Heart right ventricle (tissue), 16 donors: ENCODE results near the gene AXIN1. TPM values are rescaled to one million over a fixed set of nuclear protein-coding genes. Genes with fewer than 3 reads are reported as not detected.

Experiments
- ATAC-seq, 8 donors: fragments of 200-7000 bp; cut with Tn5 transposase; one replicate each; pipeline ENCODE4 v1.9.1; 2020; ENCODE audit warnings: mild to moderate bottlenecking in 8 of 8, moderate library complexity in 8 of 8, moderate number of reproducible peaks in 1 of 8
- DNase-seq, 2 donors: peaks; one replicate each; pipeline ENCODE4 v3.0.0-alpha.2; 2020
- H3K27ac ChIP-seq, 10 donors: fragments of 200-600 bp; sonication (generic) in 2 of 10; one replicate each; pipeline versions ENCODE4 v1.5.0 to v1.8.0; 2020 to 2022; ENCODE audit warnings: mild to moderate bottlenecking in 3 of 10
- H3K27me3 ChIP-seq, 7 donors: fragments of 200-600 bp; one replicate each; pipeline ENCODE4 v1.8.0; 2021 to 2022; ENCODE audit warnings: mild to moderate bottlenecking in 2 of 7
- H3K36me3 ChIP-seq, 9 donors: fragments of 200-600 bp; sonication (generic) in 1 of 9; one replicate each; pipeline versions ENCODE4 v1.5.0 to v1.8.0; 2020 to 2022; ENCODE audit warnings: mild to moderate bottlenecking in 2 of 9
- H3K4me1 ChIP-seq, 9 donors: fragments of 200-600 bp; sonication (generic) in 1 of 9; one replicate each; pipeline versions ENCODE4 v1.5.0 to v1.8.0; 2020 to 2022; ENCODE audit warnings: mild to moderate bottlenecking in 4 of 9
- H3K4me3 ChIP-seq, 10 donors: fragments of 200-600 bp; sonication (generic) in 2 of 10; one replicate each; pipeline versions ENCODE4 v1.5.0 to v1.8.0; 2020 to 2022; ENCODE audit warnings: mild to moderate bottlenecking in 7 of 10, moderate library complexity in 2 of 10
- H3K9me3 ChIP-seq, 11 donors: fragments of 200-600 bp in 10 of 11; sonication (generic) in 2 of 11; one replicate each; pipeline versions ENCODE4 v1.5.0 to v1.8.0; 2013 to 2022; ENCODE audit warnings: mild to moderate bottlenecking in 2 of 11, control low read depth in 1 of 11, moderate library complexity in 1 of 11
- WGBS, 2 donors: extraction: QIAGEN DNeasy Blood & Tissue Kit; methylation state at CpG; one replicate each; pipeline ENCODE4 v1.1.7; 2013; ENCODE audit warnings: inconsistent platforms in 1 of 2; 5-methylcytosine and 5-hydroxymethylcytosine counted together
- intact Hi-C, 10 donors: fragments of 100-400 bp; cut with DNase I; formaldehyde crosslinking; loops; one replicate each; pipeline versions ENCODE4 v1.11.1 to v1.14.2; 2022
- polyA plus RNA-seq, 2 donors: library from polyadenylated mRNA; stranded (reverse); fragments of 200-250 nt; gene quantifications; one replicate each; pipeline ENCODE4 v1.2.3, GENCODE V29; 2013
- total RNA-seq, 10 donors: library from RNA; stranded (reverse); fragmentation: NEBNext Ultra II Directional in 3 of 10; extraction: Animal tissue kit (Norgen Biotek cat#: 25700) in 3 of 10; gene quantifications; one replicate each; pipeline versions ENCODE4 v1.2.1 to v1.2.4, GENCODE V29; 2021 to 2023
- TF ChIP-seq, protein P1 (sequence below), 9 donors: fragments of 200-600 bp; sonication (generic) in 2 of 9; IDR thresholded peaks; one replicate each; pipeline versions ENCODE4 v1.5.0 to v1.8.0; 2021 to 2022; ENCODE audit warnings: antibody characterized with exemption in 9 of 9, mild to moderate bottlenecking in 5 of 9, moderate library complexity in 1 of 9
- donor health status: Arrhythmogenic right ventricular cardiomyopathy.
- donor health status: ischemic (EF 13 %, LVEDD 7.1; RV severe dilation, severe dysfunction).
- donor health status: healthy with polysubstance abuse.
- donor health status: DM: no; HTN: yes; CAD: no.
- donor health status: DM: no; HTN: no; CAD: no.
- donor health status: ischemic (EF 25% LVEDD 6.9; RV normal size, moderate dysfunction).
- donor health status: ischemic (EF 25% LVEDD 5.7; RV mildly dilated, moderate dysfunction).
- donor health status: healthy.
- donor health status: DM: yes; HTN: yes; CAD: no.
- donor health status: Ischemic cardiomyopathy.
- donor health status: ischemic (EF 35%, LVEDD 5.7; RV mildly dilated, moderate dysfunction).
- donor health status: nonischemic (EF 11% LVEDD 7.7; RV severe dilation, severe dysfunction).
- donor health status: DM: yes; HTN: yes; CAD: no.
- donor health status: PGD.
- donor health status: ischemic (EF 29% LVEDD 5.4; RV normal size, mild dysfunction).
- donor health status: nonischemic (EF 23%, LVEDD 6.1; RV moderate dilation, normal function).

Gene AXIN1
- total and polyA plus RNA-seq, 12 donors = 7.7 to 16.1 (median 9.5) TPM

DNA sequence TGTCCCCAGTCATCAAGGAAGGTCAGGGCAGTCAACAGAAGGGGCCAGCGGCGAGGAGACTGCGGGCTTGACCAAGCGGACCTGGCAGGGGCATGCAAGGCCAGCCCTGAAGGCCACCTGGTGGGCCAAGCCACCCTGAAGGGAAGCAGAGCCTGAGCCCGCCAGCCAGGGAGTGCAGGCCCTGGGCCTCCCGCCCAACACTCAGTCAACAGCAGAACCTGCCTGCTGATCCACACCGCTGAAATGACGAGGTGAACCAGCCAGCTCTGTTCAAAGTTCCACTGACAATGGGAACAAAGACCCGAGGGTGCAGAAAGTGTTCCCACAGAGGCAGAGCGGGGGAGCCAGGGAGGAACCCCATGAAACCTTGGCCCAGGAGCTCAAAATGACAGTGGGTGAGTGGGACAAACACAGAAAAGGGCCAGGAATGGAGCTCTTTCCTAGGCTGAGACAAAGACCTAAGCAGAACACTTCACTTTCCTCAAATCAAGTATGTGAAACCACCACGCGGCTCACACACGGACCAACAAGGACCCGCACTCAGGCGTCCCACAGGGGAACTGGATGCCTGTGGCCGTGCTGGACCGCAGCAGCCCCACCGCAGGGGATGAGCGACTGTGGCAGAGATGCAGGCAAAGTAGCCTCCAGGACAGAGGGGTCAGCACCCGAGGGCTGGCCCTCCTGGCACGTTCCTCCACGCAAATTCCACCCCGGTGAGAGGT lies 12.0 kb downstream of the AXIN1 start:
- no peak for DNase-seq
- TF ChIP-seq, protein P1, sequence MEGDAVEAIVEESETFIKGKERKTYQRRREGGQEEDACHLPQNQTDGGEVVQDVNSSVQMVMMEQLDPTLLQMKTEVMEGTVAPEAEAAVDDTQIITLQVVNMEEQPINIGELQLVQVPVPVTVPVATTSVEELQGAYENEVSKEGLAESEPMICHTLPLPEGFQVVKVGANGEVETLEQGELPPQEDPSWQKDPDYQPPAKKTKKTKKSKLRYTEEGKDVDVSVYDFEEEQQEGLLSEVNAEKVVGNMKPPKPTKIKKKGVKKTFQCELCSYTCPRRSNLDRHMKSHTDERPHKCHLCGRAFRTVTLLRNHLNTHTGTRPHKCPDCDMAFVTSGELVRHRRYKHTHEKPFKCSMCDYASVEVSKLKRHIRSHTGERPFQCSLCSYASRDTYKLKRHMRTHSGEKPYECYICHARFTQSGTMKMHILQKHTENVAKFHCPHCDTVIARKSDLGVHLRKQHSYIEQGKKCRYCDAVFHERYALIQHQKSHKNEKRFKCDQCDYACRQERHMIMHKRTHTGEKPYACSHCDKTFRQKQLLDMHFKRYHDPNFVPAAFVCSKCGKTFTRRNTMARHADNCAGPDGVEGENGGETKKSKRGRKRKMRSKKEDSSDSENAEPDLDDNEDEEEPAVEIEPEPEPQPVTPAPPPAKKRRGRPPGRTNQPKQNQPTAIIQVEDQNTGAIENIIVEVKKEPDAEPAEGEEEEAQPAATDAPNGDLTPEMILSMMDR (IDR thresholded peaks at IDR 0.05) = no peak
- peaks cover 0 to 33% (median 0%) of the 10 kb centered on the region in 9 donors for H3K36me3 ChIP-seq
- H3K27ac ChIP-seq = peak overlapping the region in 1 of 10 donors; percentile 36
- H3K4me3 ChIP-seq = no peak overlapping the region
- no peaks in the 10 kb centered on the region for H3K27me3 ChIP-seq
- peaks cover 0 to 45% (median 5%) of the 10 kb centered on the region in 9 donors for H3K4me1 ChIP-seq
- 89% methylated on average over 23 of the region's 23 CpGs for WGBS, 2 donors
- ATAC-seq = peak in 1 of 8 donors; percentile 37
- no peaks in the 10 kb centered on the region for H3K9me3 ChIP-seq
- intact Hi-C loops = no loop called here

- Histone ChIP-seq H3K27ac (peak overlapping the region in 1 of 10 donors; percentile 36), H3K4me1 (peaks cover 0 to 46% (median 5%) of the 10 kb centered on the region in 9 donors), H3K36me3 (peaks cover 0 to 24% (median 0%) of the 10 kb centered on the region in 9 donors), H3K9me3 (no peaks in the 10 kb centered on the region), H3K27me3 (no peaks in the 10 kb centered on the region), H3K4me3 (no peak overlapping the region)
- WGBS, 2 donors = 85 to 87% methylated on average over 5 of the region's 5 CpGs
- no peak for DNase-seq
- ATAC-seq = peak in 1 of 8 donors; percentile 38
- intact Hi-C loops = no loop called here
- TF ChIP-seq, protein P1 (IDR thresholded peaks at IDR 0.05) = no peak
Observed at GRCh38 chr16:339680-340079, 12.8 kb downstream of the AXIN1 start.

DNA sequence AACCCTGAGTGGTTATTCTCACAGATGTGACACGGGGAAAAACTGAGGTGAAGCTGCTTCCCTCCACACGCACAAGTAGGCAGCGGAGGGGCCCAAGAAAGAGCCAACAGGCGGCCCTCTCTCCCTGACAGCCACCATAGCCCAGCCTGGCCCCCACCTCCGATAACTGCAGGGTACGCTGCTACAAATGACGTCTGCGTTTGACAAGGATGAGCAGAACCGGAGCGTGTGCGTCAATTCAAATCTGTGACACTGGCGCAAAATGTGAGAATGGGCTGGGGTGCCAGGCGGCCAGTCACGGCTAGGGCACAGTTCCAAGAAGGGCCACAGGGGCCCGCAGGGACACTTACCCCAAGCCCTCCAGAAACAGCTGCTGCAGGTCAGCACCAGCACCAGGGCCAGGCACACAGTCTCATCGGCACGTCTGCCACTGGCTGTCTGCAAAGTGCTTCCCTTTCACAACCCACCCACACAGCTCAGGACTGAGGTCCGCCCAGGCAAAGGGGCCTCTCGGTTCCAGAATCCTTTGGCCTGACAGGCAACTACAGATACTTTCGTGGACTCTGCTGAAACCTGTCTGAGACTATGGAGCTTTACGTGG lies 14.4 kb downstream of the AXIN1 start:
- intact Hi-C loops = no loop called here
- Histone ChIP-seq H3K4me3 (no peak overlapping the region), H3K36me3 (peaks cover 0 to 9% (median 0%) of the 10 kb centered on the region in 9 donors), H3K27me3 (no peaks in the 10 kb centered on the region), H3K27ac (peak overlapping the region in 1 of 10 donors; percentile 40), H3K4me1 (peaks cover 0 to 46% (median 5%) of the 10 kb centered on the region in 9 donors), H3K9me3 (no peaks in the 10 kb centered on the region)
- TF ChIP-seq, protein P1 (IDR thresholded peaks at IDR 0.05) = no peak
- ATAC-seq = peak in 3 of 8 donors; percentile 12 to 24 (median 21)
- WGBS, 2 donors = 84 to 85% methylated on average over 21 of the region's 21 CpGs
- no peak for DNase-seq

- TF ChIP-seq, protein P1 (IDR thresholded peaks at IDR 0.05) = no peak
- H3K27ac ChIP-seq = peak overlapping the region in 1 of 10 donors; percentile 40
- no peaks in the 10 kb centered on the region for H3K9me3 ChIP-seq
- intact Hi-C loops = no loop called here
- WGBS, 2 donors = 80 to 86% methylated on average over 10 of the region's 10 CpGs
- peaks cover 0 to 46% (median 5%) of the 10 kb centered on the region in 9 donors for H3K4me1 ChIP-seq
- H3K4me3 ChIP-seq = no peak overlapping the region
- H3K27me3 ChIP-seq = no peaks in the 10 kb centered on the region
- H3K36me3 ChIP-seq = peaks cover 0 to 6% (median 0%) of the 10 kb centered on the region in 9 donors
- no peak for DNase-seq
- no peak for ATAC-seq
Observed at GRCh38 chr16:337437-337836, 15.1 kb downstream of the AXIN1 start.
